UCSD-AML1 (cell line): ENCODE data around the gene PRR14L.
"Not testable (repeated sequence)": the region's sequence is repeated elsewhere in the genome, so short reads cannot be mapped to it uniquely, and the experiment has no call there.

Experiments
- DNase-seq: peaks from one replicate; lab custom pipeline; 2025; ENCODE audit not compliant: unreplicated experiment; lab: John Stamatoyannopoulos, UW

The PRR14L gene

GRCh38 chr22:31683181-31684105, 66.5 kb downstream of the PRR14L start:
- no peak for DNase-seq

- no peak for DNase-seq
These were observed 67.2 kb downstream of the PRR14L start for GRCh38 chr22:31682751-31683150.

- no peak for DNase-seq
These were observed 68.3 kb downstream of the PRR14L start for GRCh38 chr22:31681349-31682345.

- no peak for DNase-seq
These were observed 69.0 kb downstream of the PRR14L start for GRCh38 chr22:31680861-31681341.

GRCh38 chr22:31678748-31679147, 71.2 kb downstream of the PRR14L start:
- DNase-seq, result no peak

GRCh38 chr22:31676700-31677099, 73.2 kb downstream of the PRR14L start:
- no peak for DNase-seq

GRCh38 chr22:31674219-31674618, 75.7 kb downstream of the PRR14L start:
- not testable (repeated sequence) for DNase-seq

GRCh38 chr22:31668849-31669248, 81.1 kb downstream of the PRR14L start:
- DNase-seq, result not testable (repeated sequence)

GRCh38 chr22:31662668-31663037, 87.3 kb downstream of the PRR14L start:
- DNase-seq, result no peak

GRCh38 chr22:31661851-31662667, 87.9 kb downstream of the PRR14L start, which contains the start of gene PISD:
PISD (minus strand) TSS chr22:31662215; CDS start chr22:31662208, 7 bp downstream.
- DNase-seq, result peak; percentile 97

- DNase-seq, result not testable (repeated sequence)
These were observed 89.0 kb downstream of the PRR14L start for GRCh38 chr22:31660860-31661341.

- no peak for DNase-seq
These were observed 90.7 kb downstream of the PRR14L start for GRCh38 chr22:31659246-31659645.

- no peak for DNase-seq
These were observed 95.5 kb downstream of the PRR14L start for GRCh38 chr22:31654408-31654807.

GRCh38 chr22:31653944-31654343, 96.0 kb downstream of the PRR14L start:
- DNase-seq, result no peak

GRCh38 chr22:31652911-31653684, 96.8 kb downstream of the PRR14L start:
- DNase-seq, result no peak

- DNase-seq, result no peak
These were observed 97.8 kb downstream of the PRR14L start for GRCh38 chr22:31652088-31652487.

- no peak for DNase-seq
These were observed 98.3 kb downstream of the PRR14L start for GRCh38 chr22:31651664-31652063.

- DNase-seq, result no peak
These were observed 99.5 kb downstream of the PRR14L start for GRCh38 chr22:31650391-31650790.

GRCh38 chr22:31647523-31648320, 102.2 kb downstream of the PRR14L start:
- DNase-seq, result no peak
